Activated T-cell treated with anti-CD3 and anti-CD28 coated beads, Interleukin-2, amount 50 U/mL, for 72 hours (primary cell): ENCODE data around the gene OR1D2. TPM values are rescaled to one million over a fixed set of nuclear protein-coding genes. Genes with fewer than 3 reads are reported as not detected.

Source experiments
- ATAC-seq, 2 donors: fragments of 150-1000 bp; cut with Tn5 transposase; replicated peaks in 1 of 2; 2 replicates each; pipeline ENCODE4 v1.10.0; 2021; ENCODE audit warnings: moderate library complexity in 2 of 2, mild to moderate bottlenecking in 1 of 2
- DNase-seq, 2 donors: peaks; one replicate each; pipeline ENCODE4 v3.0.0; 2021 to 2022; ENCODE audit warnings: mixed read lengths in 1 of 2
- H3K27ac Mint-ChIP-seq: one replicate; pipeline ENCODE4 v1.8.0; 2022; ENCODE audit warnings: mild to moderate bottlenecking, moderate library complexity, mixed read lengths
- H3K27me3 Mint-ChIP-seq: one replicate; pipeline ENCODE4 v1.8.0; 2022; ENCODE audit warnings: low read depth, mixed read lengths
- H3K36me3 Mint-ChIP-seq, 2 donors: one replicate each; pipeline ENCODE4 v1.8.0; 2022; ENCODE audit warnings: mixed read lengths in 2 of 2, mild to moderate bottlenecking in 1 of 2; ENCODE audit not compliant: insufficient read depth in 2 of 2
- H3K4me1 Mint-ChIP-seq: one replicate; pipeline ENCODE4 v1.8.0; 2022; ENCODE audit warnings: low read depth, mixed read lengths
- H3K4me3 Mint-ChIP-seq, 2 donors: one replicate each; pipeline ENCODE4 v1.8.0; 2022; ENCODE audit warnings: mild to moderate bottlenecking in 2 of 2, mixed read lengths in 2 of 2, moderate library complexity in 2 of 2
- H3K9me3 Mint-ChIP-seq, 2 donors: one replicate each; pipeline ENCODE4 v1.8.0; 2022; ENCODE audit warnings: mixed read lengths in 2 of 2
- total RNA-seq, 2 donors: library from RNA; stranded (reverse); gene quantifications; one replicate each; pipeline ENCODE4 v1.2.3, GENCODE V29; 2022

Gene OR1D2
- total RNA-seq, 2 donors from 2014 or later, result not detected

GRCh38 chr17:3040882-3041281 lies 63.3 kb downstream of the OR1D2 start:
- H3K27me3 Mint-ChIP-seq, result peaks cover 25% of the 10 kb centered on the region
- H3K4me3 Mint-ChIP-seq, result no peak overlapping the region
- H3K27ac Mint-ChIP-seq, result no peak overlapping the region
- no peak for ATAC-seq
- H3K9me3 Mint-ChIP-seq, result peaks cover 4 to 10% of the 10 kb centered on the region in 2 donors
- H3K36me3 Mint-ChIP-seq, result peaks cover 5 to 6% of the 10 kb centered on the region in 2 donors
- H3K4me1 Mint-ChIP-seq, result peaks cover 13% of the 10 kb centered on the region
- no peak for DNase-seq

GRCh38 chr17:3039736-3040135 lies 64.5 kb downstream of the OR1D2 start:
- DNase-seq (no peak), ATAC-seq (no peak)
- H3K4me3 Mint-ChIP-seq, result peak overlapping the region in 1 of 2 donors; percentile 26
- H3K27me3 Mint-ChIP-seq, result peaks cover 25% of the 10 kb centered on the region
- H3K27ac Mint-ChIP-seq, result no peak overlapping the region
- peaks cover 5 to 6% of the 10 kb centered on the region in 2 donors for H3K36me3 Mint-ChIP-seq
- peaks cover 13% of the 10 kb centered on the region for H3K4me1 Mint-ChIP-seq
- H3K9me3 Mint-ChIP-seq, result peaks cover 4 to 10% of the 10 kb centered on the region in 2 donors

- Mint-ChIP-seq H3K27ac (no peak overlapping the region), H3K9me3 (peaks cover 2 to 6% of the 10 kb centered on the region in 2 donors), H3K27me3 (peaks cover 25% of the 10 kb centered on the region), H3K4me3 (no peak overlapping the region), H3K36me3 (peaks cover 1 to 2% of the 10 kb centered on the region in 2 donors), H3K4me1 (peaks cover 13% of the 10 kb centered on the region)
- no peak for DNase-seq
- no peak for ATAC-seq
Observed at GRCh38 chr17:3038941-3039340, 65.3 kb downstream of the OR1D2 start.

Other genes starting within 250 kb of the OR1D2 start
- not detected for gene OR1D5, start 40.8 kb downstream of the OR1D2 start, total RNA-seq
- not detected for gene OR1G1, start 23.1 kb upstream of the OR1D2 start, total RNA-seq
- gene OR1A2, start 93.1 kb upstream of the OR1D2 start, total RNA-seq, result not detected
- not detected for gene OR1A1, start 103.2 kb upstream of the OR1D2 start, total RNA-seq
- gene OR3A1, start 193.9 kb upstream of the OR1D2 start, total RNA-seq, result 1 to 10 TPM in 1 of 2 donors, under 1 TPM in 1; 0.53 to 1.8 TPM